GM18526 (cell line): ENCODE data around the gene NUP210.

Experiments
- POLR2A ChIP-seq: IDR thresholded peaks from 3 replicates; pipeline ENCODE4 v1.6.1; 2011; ENCODE audit not compliant: insufficient read length; ENCODE audit errors: extremely low read depth

The NUP210 gene

DNA sequence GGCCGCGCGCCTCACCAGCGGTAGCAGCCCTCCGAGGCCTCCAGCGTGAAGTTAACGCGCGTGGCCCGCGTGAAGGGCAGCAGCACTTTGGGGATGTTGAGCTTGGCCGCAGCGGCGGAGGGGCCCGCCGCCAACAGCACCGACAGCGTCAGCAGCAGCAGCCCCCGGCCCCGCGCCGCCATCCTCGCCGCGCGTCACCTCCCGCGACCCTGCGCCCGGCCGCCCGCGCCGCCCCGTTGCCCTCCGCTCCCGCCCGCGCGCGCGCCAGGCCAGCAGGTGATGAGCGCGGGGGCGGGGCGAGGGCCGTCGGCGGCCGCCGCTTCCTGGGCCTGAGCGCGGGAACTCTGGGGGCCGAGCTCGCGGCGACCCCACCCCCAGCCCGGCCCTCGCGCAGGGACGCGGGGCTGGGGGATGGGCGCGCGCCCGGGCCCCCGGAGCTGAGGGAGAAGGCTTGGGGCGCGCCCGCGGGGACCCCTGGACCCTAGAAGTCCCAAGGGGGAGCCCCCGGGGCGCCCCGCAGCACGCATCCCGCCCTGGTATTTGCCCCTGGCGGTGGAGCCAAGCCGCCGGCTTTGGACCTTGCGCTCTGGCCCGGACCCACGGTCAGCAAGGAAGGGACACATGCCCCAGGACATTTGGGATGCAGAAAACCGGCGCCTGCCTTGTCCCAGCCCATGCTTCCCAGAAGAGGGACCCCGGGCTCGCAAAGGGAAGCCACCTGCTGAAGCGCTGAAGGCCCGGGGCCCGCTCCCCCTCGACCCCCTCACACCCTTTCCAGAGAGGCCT, at the start of gene NUP210:
NUP210 (minus strand) TSS at position 278 of the 786 bp plus-strand sequence; CDS start at position 182, 96 bp downstream.
- peak; percentile 70 for TF ChIP-seq POLR2A

DNA sequence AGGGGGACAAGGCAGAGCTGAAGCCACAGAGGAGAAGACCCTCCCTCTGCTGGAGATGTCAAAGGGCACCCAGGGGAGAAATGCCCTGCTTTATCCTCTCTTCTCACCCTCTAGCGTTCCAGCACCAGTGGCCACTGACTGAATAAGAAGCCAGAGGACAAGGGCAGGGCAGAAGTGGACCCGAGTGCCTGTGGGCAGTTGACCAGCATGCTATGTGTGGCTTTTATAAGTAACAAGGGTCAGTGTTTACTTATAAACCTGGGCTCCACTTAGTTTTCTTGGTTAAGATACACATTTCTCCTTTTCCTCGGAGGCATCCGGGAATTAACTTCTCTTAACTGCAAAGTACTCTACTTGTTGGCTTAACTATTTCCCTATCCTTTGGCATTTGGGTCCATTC, 46.7 kb upstream of the NUP210 start:
- no peak for TF ChIP-seq POLR2A

DNA sequence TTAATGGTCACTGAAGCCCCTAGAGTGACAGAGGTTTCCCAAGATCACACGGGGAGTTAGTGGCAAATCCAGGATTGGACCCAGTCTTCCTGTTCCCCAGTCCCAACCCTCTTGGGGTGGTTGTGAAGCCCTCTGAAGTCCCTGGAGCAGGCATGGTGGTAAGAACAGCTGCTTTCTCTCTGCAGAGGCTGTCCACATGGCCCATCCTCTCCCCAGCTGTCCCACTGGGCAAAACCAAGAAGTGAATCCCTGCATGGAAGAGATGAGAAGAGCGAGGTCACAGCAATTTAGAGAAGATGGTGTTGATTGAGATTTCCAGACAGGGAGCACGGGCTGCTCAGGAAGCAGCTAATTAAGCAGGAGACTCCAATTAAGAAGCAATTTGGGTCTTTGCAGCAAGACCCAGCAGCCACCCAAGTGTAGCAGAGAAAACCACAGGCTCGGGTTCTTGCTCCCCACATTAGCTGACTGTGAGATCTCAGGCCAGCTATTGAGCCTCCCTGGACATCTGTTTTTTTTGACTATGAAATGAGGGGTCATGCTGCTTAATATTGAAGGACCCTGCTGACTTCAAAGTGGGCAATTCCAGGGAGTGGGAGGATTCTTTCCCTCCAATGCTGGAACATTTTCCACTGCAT, 45.2 kb upstream of the NUP210 start:
- TF ChIP-seq POLR2A, result no peak

DNA sequence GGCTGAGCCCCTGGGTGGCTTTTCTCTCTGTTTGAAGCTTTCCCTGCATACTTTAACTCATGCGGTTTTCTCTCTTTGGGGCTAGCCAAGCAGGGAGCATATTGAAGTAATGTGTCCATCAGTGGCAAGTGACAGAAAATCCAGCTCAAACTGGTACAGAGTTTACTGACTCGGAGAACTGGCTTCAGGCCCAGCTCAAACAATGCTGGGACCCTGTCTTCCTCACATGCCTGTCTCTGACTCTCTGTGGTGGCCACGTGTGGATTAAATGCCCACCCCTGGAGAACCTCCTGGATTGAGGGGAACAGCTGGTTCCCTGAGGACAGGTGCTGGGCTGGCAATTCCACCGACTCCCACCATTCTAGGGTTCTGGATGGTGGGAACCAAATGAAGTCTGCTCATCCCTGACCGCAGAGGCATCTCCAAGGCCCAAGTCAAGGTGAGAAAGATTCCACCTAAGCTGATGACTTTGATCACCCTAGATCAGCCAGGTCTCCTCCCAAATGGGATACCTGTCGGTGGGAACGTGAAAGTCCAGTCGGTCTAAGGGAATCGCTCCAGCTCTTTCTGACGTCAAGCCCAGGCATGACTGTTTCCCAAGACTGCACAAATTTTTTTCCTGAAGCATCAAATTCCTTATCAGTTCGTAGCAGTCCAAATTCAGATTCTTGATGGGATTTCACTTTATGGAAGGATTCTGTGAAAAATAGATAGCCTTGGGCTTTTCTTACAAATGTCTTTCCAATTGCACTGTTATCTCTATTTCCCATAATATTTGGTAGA, 43.7 kb upstream of the NUP210 start:
- no peak for TF ChIP-seq POLR2A

DNA sequence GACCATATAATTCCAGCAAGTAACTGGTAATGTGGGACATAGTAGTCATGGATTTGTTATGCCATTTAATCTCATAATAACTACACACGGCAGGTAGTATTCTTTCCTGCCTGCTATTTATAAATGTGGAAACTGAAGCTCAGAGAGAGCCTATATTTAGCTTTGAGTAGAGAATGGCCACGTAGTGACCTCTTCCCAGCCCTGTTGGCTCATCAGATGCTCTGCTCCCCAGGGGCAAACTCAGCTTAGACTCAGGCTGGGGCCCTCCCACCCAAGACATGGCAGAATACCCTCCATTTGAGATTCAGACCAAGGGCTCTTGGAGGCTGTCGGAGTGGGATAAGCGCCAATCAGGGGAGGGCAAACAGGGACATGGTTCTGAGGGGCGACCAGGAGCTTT, 42.7 kb upstream of the NUP210 start:
- no peak for TF ChIP-seq POLR2A

DNA sequence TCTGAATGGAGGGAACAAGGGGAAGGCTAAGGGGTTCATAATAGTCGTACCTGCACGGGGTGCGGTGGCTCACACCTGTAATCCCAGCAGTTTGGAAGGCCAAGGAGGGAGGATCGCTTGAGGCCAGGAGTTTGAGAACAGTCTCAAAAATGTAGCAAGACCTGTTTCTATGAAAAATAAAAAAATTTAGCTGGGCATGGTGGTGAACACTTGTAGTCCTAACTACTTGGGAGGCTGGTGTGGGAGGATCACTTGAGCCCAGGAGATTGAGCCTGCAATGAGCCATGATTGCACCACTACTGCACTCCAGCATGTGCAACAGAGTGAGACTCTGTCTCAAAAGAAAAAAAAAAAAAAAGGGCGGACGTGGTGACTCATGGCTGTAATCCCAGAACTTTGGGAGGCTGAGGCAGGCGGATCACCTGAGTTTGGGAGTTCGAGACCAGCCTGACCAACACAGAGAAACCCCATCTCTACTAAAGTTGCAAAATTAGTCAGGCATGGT, 42.1 kb upstream of the NUP210 start:
- no peak for TF ChIP-seq POLR2A

DNA sequence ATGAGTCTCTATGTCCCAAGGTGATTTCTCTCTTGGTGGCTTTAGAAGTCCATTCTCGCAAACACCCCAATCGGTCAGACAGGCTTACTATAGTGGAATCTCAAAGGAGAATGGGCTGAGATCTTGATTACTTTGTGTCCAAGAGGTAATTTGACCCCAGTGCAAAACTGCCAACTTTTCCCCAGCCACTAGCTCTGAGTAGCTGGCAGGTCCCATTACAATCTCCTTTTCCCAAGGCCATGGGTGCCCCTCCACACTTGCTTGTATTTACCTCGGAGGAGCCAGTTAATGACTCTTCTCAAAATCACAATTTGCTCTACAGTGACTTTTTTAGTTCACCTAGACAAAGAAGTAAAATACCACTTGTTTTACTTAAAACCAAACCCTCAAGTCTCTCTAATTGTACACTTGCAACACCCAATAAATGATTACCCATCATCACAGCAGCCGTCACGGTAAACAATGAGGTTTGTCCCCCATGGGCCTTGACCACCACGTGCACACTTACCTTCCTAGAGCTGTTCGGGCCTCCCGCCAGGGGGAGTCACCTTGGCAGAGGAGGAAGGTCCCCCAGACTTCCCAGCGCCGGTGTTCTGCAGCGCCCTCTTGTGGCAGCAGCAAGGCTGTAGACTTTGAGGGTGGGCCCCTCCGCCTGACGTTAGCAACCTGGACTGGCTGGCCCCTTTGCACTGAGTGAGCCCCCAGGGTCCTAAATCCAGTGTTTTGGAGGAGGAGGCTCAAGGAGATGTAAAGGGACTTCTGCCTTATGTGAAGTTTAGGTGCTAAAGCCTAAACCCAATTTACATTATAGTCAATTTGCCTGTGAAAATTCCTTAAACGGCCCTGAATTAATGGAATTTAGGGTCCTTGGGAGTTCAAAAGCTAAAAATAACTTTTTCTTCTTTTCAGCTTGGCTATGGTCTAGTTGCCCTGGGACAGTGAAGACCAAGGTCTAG, 41.3 kb upstream of the NUP210 start:
- TF ChIP-seq POLR2A, result no peak

DNA sequence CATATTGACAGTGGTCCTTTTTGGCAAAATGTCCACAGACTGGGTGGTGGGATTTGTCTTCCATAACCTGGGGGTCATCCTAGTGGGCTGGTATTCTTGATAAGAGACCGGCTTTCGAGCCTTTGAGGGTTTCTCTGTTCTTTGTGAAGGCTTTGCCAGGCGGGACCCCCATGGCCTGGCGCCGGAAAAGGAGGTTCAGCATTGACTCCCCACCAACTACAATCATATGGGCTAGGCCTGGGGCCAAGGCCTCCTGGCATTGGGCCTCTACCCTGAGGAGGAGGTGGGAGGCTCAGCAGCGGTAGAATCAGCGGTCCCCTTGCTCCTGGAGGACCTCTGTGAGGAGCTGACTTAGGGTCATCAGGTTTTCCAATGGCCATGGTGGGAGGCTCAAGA, 40.2 kb upstream of the NUP210 start:
- TF ChIP-seq POLR2A, result no peak

DNA sequence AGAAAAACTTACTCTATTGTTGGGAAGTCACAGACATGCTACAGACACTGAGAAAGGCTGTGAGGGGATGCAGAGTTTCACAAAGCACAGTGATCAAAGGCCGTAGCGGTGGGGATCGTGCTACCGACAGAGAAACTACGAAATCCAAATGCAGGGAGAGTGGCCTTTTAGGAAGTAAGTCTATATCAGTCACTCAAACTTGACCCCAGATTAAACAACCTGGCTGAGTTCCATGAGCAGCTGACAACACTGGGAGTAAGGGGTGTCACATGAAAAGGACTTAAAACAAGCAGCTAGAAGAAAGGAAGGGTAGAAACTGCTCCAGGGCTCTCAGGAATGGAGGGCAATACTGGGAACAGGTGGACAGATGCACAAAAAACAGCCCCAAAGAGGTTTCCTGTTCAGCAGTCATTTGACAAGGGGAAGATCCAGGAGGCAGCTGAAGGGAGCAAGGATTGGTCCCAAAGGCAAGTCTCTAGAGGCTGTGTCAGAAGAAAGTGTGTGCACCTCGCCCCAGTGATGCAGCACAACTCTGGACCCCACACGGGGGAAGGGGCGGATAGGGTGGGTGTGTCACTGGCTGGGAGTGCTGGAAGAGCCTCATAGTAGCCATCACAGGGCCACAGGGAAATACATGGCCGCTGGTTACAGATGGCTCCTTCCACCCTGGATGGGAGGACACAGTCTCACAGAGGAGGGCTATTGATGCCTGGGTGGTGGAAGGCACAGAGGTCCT, 39.7 kb upstream of the NUP210 start:
- no peak for TF ChIP-seq POLR2A

DNA sequence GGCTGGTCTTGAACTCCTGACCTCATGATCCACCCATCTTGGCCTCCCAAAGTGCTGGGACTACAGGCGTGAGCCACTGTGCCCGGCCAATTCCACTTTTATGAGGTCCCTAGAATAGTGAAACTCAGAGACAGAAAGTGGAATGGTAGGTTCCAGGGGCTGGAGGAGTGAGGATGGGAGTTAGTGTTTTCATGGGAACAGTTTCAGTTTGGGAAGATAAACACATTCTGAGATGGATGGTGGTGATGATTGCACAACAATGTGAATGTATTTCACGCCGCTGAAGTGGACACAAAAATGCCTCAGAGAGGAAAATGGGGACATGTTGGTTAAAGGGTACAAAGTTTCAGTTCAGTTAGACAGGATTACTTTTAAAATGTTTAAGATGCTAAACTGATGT, 37.5 kb upstream of the NUP210 start:
- no peak for TF ChIP-seq POLR2A

DNA sequence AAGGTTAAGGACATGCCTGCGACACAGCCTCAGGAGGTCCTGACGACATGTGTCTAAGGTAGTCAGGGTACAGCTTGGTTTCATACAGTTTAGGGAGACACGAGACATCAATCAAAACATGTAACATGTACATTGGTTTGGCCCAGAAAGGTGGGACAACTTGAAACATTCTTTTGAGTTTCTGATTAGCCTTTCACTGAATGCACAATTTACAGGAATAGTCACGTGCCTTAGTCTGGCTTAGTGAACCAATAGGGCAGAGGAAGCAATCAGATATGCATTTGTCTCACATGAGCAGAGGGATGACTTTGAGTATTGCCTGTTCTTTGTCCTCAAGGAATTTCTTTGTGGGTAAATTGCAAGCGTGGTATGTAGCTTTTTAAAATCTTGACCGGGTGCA, 35.5 kb upstream of the NUP210 start:
- no peak for TF ChIP-seq POLR2A

DNA sequence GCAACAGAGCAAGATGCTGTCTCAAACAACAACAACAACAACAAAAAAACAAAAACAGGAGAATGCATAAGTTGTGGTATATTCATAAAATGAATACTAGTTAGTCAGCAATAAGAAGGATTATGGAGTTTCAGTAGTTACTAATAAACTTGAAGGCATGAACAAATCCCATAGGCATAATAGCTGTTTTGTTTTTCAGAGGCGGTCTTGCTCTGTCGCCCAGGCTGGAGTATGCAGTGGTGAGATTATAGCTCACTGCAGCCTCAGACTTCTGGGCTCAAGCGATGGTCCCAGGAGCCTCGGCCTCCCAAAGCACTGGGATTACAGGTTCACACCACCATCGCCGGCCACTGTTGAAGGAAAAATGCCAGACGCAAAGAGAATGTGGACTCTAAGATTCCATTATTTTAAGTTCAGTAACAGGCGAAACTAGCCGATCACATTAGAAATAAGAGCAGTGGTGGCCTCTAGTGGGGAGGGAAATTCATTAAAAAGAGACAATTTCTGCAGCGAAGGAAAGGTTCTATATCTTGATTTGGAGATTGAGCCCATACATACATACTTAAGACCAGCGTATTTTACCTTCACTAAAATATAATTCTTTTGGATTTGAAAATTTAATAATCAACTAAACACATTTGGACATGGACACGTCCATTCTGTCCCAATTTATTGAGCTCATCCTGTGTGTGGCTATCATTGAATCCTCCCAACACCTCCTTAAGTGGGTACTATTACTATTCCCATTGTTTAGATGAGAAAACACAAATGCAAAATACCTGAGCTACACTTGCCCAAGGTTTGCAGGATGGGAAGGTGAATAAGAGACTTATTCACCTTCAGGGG, 32.6 kb upstream of the NUP210 start:
- TF ChIP-seq POLR2A, result no peak

DNA sequence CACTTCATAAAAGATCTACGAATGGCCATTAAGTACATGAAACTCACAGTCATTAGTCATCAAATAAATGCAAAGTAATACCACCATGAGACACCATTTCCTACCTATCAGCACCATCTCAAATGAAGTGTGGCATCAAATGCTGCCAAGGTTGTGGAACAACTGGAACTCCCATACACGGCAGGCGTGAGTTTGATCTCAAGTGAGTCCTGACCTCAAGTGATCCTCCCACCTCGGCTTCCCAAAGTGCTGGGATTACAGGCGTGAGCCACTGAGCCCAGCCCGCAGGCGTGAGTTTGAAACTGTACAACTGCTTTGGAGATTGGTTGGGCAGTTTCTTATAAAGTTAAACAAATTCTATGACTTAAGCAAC, 31.2 kb upstream of the NUP210 start:
- TF ChIP-seq POLR2A, result no peak
